Lung (tissue), 12 donors: ENCODE results near the gene ATP5PD. TPM values are rescaled to one million over a fixed set of nuclear protein-coding genes. Genes with fewer than 3 reads are reported as not detected.

ENCODE experiments used
- ATAC-seq: fragments of 200-7000 bp; cut with Tn5 transposase; one replicate; pipeline ENCODE4 v1.9.1; 2020; ENCODE audit warnings: moderate number of reproducible peaks; ENCODE audit not compliant: insufficient read depth, low FRiP score
- DNase-seq, 3 donors: peaks; one replicate each; pipeline ENCODE4 v3.0.0-alpha.2; 2013 to 2017
- H3K27ac ChIP-seq, 2 donors: one replicate each; pipeline ENCODE4 v1.5.1; 2013; ENCODE audit warnings: mild to moderate bottlenecking in 2 of 2, moderate library complexity in 2 of 2, control low read depth in 1 of 2, inconsistent platforms in 1 of 2, low read depth in 1 of 2, low read length in 1 of 2
- H3K27me3 ChIP-seq, 3 donors: one replicate each; pipeline ENCODE4 v1.5.1; 2013; ENCODE audit warnings: low read length in 2 of 3; ENCODE audit not compliant: control insufficient read depth in 3 of 3, insufficient read depth in 3 of 3
- H3K36me3 ChIP-seq, 4 donors: one replicate each; pipeline ENCODE4 v1.5.1; 2013; ENCODE audit warnings: low read length in 4 of 4, mild to moderate bottlenecking in 1 of 4, moderate library complexity in 1 of 4; ENCODE audit not compliant: control insufficient read depth in 4 of 4, insufficient read depth in 4 of 4
- H3K4me1 ChIP-seq, 5 donors: one replicate each; pipeline ENCODE4 v1.5.1; 2013; ENCODE audit warnings: low read length in 5 of 5, mild to moderate bottlenecking in 2 of 5, moderate library complexity in 1 of 5; ENCODE audit not compliant: control insufficient read depth in 5 of 5, insufficient read depth in 5 of 5
- H3K4me3 ChIP-seq: one replicate; pipeline ENCODE4 v1.5.1; 2013; ENCODE audit warnings: mild to moderate bottlenecking, control low read depth, moderate library complexity
- H3K9ac ChIP-seq, 2 donors: one replicate each; pipeline ENCODE4 v1.5.1; 2013; ENCODE audit warnings: low read length in 2 of 2, control low read depth in 1 of 2; ENCODE audit not compliant: insufficient read depth in 1 of 2
- H3K9me3 ChIP-seq, 4 donors: one replicate each; pipeline ENCODE4 v1.5.1; 2013; ENCODE audit warnings: low read length in 3 of 4, mild to moderate bottlenecking in 1 of 4, moderate library complexity in 1 of 4; ENCODE audit not compliant: control insufficient read depth in 4 of 4, insufficient read depth in 3 of 4
- WGBS, 2 donors: extraction: QIAGEN DNeasy Blood & Tissue Kit; methylation state at CpG; one replicate each; pipeline ENCODE4 v1.1.7; 2013; 5-methylcytosine and 5-hydroxymethylcytosine counted together
- polyA plus RNA-seq, 2 donors: library from polyadenylated mRNA; stranded (reverse); fragments of 200-250 nt; gene quantifications; one replicate each; pipeline ENCODE4 v1.2.1, GENCODE V29; 2013
- total RNA-seq, 2 donors: library from RNA; depleted of rRNA in 1 of 2; stranded (reverse); fragments of >200 nt in 1 of 2; gene quantifications; one replicate each; pipeline ENCODE4 v1.2.1, GENCODE V29; 2014 to 2021
- TF ChIP-seq, protein P1 (sequence below): IDR thresholded peaks from 2 replicates; pipeline ENCODE4 v1.5.1; 2012; ENCODE audit warnings: mild to moderate bottlenecking; ENCODE audit errors: control extremely low read depth, extremely low read depth
- donor health status: control.
- donor health status: control.
- donor health status: Bipolar disorder and iron deficiency.
- donor health status: healthy.
- donor health status: DM: yes; HTN: yes; CAD: no.

The ATP5PD gene
- total and polyA plus RNA-seq, 4 donors: 110 to 736 (median 257) TPM

DNA sequence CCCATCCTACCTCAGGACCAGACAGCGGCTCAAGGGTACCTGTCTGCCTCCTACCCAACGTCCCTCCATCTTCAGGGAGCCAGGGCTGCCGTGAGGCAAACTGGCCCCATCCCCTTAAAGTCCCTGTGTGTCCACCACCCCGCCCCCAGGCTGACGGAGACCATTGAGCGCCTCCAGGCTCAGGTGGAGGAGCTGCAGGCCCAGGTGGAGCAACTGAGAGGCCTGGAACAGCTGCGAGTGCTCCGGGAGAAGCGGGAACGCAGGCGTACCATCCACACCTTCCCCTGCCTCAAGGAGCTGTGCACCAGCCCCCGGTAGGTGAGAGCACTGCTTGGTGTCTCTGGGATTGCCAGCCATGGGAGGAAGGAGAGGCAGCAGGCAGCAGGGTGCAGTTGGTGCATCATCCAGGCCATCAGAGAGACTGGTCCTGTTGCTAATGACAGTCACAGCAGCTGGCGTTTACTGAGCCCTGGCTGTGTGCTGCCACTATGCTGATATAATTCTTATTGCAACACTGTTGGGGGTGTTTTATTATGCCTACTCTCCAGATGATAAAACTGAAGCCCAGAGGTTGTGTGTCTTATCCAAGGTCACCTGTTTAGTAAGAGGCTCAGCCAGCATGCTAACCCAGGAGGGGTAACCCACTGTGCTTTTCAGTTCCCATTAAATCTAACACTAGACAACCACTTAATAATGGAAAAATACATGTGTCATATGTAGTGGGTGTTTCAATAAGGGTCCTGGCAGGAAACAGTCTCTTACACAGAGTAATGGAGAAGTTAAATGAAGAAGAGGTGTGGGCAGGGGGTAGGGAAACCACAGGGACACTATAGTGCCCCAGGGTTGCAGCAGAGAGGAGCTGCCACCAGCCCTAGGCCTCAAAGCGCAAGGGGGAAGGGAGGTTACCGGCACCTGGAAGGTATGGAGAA is 44.6 kb downstream of the ATP5PD start:
- no peaks in the 10 kb centered on the region for H3K4me1 ChIP-seq
- no peaks in the 10 kb centered on the region for H3K9me3 ChIP-seq
- TF ChIP-seq, protein P1, sequence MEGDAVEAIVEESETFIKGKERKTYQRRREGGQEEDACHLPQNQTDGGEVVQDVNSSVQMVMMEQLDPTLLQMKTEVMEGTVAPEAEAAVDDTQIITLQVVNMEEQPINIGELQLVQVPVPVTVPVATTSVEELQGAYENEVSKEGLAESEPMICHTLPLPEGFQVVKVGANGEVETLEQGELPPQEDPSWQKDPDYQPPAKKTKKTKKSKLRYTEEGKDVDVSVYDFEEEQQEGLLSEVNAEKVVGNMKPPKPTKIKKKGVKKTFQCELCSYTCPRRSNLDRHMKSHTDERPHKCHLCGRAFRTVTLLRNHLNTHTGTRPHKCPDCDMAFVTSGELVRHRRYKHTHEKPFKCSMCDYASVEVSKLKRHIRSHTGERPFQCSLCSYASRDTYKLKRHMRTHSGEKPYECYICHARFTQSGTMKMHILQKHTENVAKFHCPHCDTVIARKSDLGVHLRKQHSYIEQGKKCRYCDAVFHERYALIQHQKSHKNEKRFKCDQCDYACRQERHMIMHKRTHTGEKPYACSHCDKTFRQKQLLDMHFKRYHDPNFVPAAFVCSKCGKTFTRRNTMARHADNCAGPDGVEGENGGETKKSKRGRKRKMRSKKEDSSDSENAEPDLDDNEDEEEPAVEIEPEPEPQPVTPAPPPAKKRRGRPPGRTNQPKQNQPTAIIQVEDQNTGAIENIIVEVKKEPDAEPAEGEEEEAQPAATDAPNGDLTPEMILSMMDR: no peak
- ATAC-seq: no peak
- H3K9ac ChIP-seq: no peak overlapping the region
- no peak for DNase-seq
- 85 to 92% methylated on average over 15 of the region's 15 CpGs for WGBS, 2 donors
- H3K27ac ChIP-seq: no peak overlapping the region
- no peaks in the 10 kb centered on the region for H3K27me3 ChIP-seq
- no peak overlapping the region for H3K4me3 ChIP-seq
- H3K36me3 ChIP-seq: peaks cover 4 to 29% (median 8%) of the 10 kb centered on the region in 4 donors

DNA sequence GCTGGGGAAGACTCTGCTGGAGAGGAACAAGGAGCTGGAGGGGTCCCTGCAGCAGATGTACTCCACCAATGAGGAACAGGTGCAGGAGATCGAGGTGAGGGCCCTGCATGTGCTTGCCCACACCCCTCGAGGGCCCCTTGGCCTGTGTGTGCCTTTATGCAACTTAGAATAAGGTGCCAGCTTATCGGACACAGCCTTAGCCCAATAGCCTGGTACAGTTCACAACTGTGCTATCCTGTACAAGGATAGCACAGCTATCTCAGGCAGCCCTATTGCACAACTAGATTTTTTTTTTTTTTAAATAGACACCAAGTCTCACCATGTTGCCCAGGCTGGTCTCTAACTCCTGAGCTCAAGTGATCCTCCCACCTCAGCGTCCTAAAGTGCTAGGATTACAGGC is 47.2 kb downstream of the ATP5PD start:
- TF ChIP-seq, protein P1: no peak
- Histone ChIP-seq H3K9me3 (no peaks in the 10 kb centered on the region), H3K4me1 (no peaks in the 10 kb centered on the region), H3K9ac (no peak overlapping the region), H3K4me3 (no peak overlapping the region), H3K27me3 (no peaks in the 10 kb centered on the region), H3K27ac (no peak overlapping the region), H3K36me3 (peaks cover 4 to 24% (median 8%) of the 10 kb centered on the region in 4 donors)
- WGBS, 2 donors: 83% methylated on average over 4 of the region's 4 CpGs
- DNase-seq (no peak), ATAC-seq (no peak)

DNA sequence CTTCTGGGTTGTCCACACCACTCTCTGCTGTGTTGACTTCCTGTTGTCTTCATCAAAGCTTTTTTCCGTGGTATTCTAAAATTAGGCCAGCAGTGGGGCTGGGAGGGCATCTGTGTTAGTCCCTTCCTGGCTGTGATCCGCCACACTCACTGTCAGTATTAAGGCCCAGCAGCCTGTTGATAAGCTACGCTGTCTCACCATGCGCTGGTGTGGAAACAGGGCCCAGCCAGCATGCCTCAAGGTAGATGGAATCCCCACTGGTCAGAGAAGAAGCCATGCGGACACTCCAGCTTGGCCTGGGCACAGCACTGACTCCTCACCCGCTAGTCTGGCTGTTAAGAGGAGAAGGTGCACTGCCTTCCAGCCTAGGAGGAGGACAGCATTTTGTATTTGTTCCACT is 48.0 kb downstream of the ATP5PD start:
- H3K27me3 ChIP-seq: no peaks in the 10 kb centered on the region
- no peak overlapping the region for H3K9ac ChIP-seq
- 69 to 72% methylated on average over 6 of the region's 6 CpGs for WGBS, 2 donors
- TF ChIP-seq, protein P1: no peak
- no peak overlapping the region for H3K27ac ChIP-seq
- DNase-seq (no peak), ATAC-seq (no peak)
- H3K4me3 ChIP-seq: no peak overlapping the region
- no peaks in the 10 kb centered on the region for H3K9me3 ChIP-seq
- peaks cover 4 to 20% (median 8%) of the 10 kb centered on the region in 4 donors for H3K36me3 ChIP-seq
- H3K4me1 ChIP-seq: no peaks in the 10 kb centered on the region
